ENCODE data around the gene B3GALT6. TPM values are rescaled to one million over a fixed set of nuclear protein-coding genes. Genes with fewer than 3 reads are reported as not detected.
"Not testable (repeated sequence)": the region's sequence is repeated elsewhere in the genome, so short reads cannot be mapped to it uniquely, and the experiment has no call there.

Gene B3GALT6
- total RNA-seq, 1 experiment from 2014 or later: 20.0 TPM

DNA sequence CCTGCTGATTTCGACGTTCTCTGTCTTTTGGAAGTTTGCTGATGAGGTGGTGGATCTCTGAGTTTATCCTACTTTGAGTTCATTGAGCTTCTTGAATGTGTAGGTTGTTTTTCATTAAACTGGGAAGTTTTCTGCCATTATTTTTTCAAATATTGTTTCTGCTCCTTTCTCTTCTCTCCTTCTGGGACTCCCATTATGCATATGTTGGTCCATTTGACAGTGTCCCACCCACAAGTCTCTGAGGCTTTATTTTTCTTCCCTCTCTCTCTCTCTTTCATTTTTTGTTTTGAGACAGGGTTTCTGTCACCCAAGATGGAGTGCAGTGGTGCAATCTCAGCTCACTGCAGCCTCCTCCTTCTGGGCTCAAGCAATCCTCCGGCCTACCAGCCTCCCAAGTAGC, 37.3 kb upstream of the B3GALT6 start:
- ChIA-PET CTCF (interaction anchor here (1.2 kb wide), 1 partner anchor 17 kb away, joined by 3 read pairs; no protein-coding TSS in a partner anchor), POLR2A (no interaction called here)
- TF ChIP-seq RORB (CRISPR knock-in tag; IDR thresholded peaks at IDR 0.05) (no peak), EMX1 (CRISPR knock-in tag; IDR thresholded peaks at IDR 0.05) (no peak), CREM (CRISPR knock-in tag; IDR thresholded peaks at IDR 0.05) (no peak), GABPB1 (CRISPR knock-in tag; IDR thresholded peaks at IDR 0.05) (no peak), ETV6 (CRISPR knock-in tag; IDR thresholded peaks at IDR 0.05) (no peak), FOXJ3 (CRISPR knock-in tag; IDR thresholded peaks at IDR 0.05; ENCODE audit: borderline replicate concordance) (no peak), ELF4 (CRISPR knock-in tag; IDR thresholded peaks at IDR 0.05; ENCODE audit: low read depth) (no peak)
- TF ChIP-seq, protein P1, sequence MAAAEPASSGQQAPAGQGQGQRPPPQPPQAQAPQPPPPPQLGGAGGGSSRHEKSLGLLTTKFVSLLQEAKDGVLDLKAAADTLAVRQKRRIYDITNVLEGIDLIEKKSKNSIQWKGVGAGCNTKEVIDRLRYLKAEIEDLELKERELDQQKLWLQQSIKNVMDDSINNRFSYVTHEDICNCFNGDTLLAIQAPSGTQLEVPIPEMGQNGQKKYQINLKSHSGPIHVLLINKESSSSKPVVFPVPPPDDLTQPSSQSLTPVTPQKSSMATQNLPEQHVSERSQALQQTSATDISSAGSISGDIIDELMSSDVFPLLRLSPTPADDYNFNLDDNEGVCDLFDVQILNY (CRISPR knock-in tag; IDR thresholded peaks at IDR 0.05): no peak
- TF ChIP-seq, protein P2, sequence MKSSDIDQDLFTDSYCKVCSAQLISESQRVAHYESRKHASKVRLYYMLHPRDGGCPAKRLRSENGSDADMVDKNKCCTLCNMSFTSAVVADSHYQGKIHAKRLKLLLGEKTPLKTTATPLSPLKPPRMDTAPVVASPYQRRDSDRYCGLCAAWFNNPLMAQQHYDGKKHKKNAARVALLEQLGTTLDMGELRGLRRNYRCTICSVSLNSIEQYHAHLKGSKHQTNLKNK (CRISPR knock-in tag; IDR thresholded peaks at IDR 0.05): no peak
- TF ChIP-seq, protein P3, sequence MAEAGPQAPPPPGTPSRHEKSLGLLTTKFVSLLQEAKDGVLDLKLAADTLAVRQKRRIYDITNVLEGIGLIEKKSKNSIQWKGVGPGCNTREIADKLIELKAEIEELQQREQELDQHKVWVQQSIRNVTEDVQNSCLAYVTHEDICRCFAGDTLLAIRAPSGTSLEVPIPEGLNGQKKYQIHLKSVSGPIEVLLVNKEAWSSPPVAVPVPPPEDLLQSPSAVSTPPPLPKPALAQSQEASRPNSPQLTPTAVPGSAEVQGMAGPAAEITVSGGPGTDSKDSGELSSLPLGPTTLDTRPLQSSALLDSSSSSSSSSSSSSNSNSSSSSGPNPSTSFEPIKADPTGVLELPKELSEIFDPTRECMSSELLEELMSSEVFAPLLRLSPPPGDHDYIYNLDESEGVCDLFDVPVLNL (CRISPR knock-in tag; IDR thresholded peaks at IDR 0.05; ENCODE audit: borderline replicate concordance, low read depth): no peak
- TF ChIP-seq, protein P4, sequence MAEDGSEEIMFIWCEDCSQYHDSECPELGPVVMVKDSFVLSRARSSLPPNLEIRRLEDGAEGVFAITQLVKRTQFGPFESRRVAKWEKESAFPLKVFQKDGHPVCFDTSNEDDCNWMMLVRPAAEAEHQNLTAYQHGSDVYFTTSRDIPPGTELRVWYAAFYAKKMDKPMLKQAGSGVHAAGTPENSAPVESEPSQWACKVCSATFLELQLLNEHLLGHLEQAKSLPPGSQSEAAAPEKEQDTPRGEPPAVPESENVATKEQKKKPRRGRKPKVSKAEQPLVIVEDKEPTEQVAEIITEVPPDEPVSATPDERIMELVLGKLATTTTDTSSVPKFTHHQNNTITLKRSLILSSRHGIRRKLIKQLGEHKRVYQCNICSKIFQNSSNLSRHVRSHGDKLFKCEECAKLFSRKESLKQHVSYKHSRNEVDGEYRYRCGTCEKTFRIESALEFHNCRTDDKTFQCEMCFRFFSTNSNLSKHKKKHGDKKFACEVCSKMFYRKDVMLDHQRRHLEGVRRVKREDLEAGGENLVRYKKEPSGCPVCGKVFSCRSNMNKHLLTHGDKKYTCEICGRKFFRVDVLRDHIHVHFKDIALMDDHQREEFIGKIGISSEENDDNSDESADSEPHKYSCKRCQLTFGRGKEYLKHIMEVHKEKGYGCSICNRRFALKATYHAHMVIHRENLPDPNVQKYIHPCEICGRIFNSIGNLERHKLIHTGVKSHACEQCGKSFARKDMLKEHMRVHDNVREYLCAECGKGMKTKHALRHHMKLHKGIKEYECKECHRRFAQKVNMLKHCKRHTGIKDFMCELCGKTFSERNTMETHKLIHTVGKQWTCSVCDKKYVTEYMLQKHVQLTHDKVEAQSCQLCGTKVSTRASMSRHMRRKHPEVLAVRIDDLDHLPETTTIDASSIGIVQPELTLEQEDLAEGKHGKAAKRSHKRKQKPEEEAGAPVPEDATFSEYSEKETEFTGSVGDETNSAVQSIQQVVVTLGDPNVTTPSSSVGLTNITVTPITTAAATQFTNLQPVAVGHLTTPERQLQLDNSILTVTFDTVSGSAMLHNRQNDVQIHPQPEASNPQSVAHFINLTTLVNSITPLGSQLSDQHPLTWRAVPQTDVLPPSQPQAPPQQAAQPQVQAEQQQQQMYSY (CRISPR knock-in tag; IDR thresholded peaks at IDR 0.05): no peak
- TF ChIP-seq, protein P5, sequence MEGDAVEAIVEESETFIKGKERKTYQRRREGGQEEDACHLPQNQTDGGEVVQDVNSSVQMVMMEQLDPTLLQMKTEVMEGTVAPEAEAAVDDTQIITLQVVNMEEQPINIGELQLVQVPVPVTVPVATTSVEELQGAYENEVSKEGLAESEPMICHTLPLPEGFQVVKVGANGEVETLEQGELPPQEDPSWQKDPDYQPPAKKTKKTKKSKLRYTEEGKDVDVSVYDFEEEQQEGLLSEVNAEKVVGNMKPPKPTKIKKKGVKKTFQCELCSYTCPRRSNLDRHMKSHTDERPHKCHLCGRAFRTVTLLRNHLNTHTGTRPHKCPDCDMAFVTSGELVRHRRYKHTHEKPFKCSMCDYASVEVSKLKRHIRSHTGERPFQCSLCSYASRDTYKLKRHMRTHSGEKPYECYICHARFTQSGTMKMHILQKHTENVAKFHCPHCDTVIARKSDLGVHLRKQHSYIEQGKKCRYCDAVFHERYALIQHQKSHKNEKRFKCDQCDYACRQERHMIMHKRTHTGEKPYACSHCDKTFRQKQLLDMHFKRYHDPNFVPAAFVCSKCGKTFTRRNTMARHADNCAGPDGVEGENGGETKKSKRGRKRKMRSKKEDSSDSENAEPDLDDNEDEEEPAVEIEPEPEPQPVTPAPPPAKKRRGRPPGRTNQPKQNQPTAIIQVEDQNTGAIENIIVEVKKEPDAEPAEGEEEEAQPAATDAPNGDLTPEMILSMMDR (IDR thresholded peaks at IDR 0.05): no peak
- DNase-seq (ENCODE audit: low spot score) (no peak), ATAC-seq (no peak)
- Mint-ChIP-seq H3K27me3 (ENCODE audit: low read depth) (peaks cover 22% of the 10 kb centered on the region), H3K9me3 (peaks cover 42% of the 10 kb centered on the region), H3K4me3 (no peak overlapping the region), H3K36me3 (peaks cover 15% of the 10 kb centered on the region), H3K27ac (no peak overlapping the region), H3K4me1 (no peaks in the 10 kb centered on the region)

DNA sequence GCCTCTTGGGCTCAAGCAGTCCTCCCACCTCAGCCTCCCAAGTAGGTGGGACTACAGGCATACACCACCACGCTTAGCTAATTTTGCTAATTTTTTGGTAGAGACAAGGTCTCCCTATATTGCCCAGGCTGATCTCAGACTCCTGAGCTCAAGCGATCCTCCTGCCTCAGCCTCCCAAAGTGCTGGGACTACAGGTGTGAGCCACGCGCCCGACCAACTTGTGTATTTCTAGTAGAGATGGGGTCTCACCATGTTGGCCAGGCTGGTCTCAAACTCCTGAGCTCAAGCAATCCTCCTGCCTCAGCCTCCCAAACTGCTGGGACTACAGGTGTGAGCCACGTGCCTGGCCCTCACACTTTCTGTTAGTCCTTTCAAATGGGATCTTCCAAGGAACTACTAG, 36.3 kb upstream of the B3GALT6 start:
- H3K27ac Mint-ChIP-seq; H3K4me1 Mint-ChIP-seq; DNase-seq (ENCODE audit: low spot score); POLR2A ChIA-PET; CTCF ChIA-PET; H3K4me3 Mint-ChIP-seq; ATAC-seq: not testable (repeated sequence)
- Mint-ChIP-seq H3K9me3 (peaks cover 35% of the 10 kb centered on the region), H3K36me3 (peaks cover 15% of the 10 kb centered on the region), H3K27me3 (ENCODE audit: low read depth) (peaks cover 22% of the 10 kb centered on the region)

DNA sequence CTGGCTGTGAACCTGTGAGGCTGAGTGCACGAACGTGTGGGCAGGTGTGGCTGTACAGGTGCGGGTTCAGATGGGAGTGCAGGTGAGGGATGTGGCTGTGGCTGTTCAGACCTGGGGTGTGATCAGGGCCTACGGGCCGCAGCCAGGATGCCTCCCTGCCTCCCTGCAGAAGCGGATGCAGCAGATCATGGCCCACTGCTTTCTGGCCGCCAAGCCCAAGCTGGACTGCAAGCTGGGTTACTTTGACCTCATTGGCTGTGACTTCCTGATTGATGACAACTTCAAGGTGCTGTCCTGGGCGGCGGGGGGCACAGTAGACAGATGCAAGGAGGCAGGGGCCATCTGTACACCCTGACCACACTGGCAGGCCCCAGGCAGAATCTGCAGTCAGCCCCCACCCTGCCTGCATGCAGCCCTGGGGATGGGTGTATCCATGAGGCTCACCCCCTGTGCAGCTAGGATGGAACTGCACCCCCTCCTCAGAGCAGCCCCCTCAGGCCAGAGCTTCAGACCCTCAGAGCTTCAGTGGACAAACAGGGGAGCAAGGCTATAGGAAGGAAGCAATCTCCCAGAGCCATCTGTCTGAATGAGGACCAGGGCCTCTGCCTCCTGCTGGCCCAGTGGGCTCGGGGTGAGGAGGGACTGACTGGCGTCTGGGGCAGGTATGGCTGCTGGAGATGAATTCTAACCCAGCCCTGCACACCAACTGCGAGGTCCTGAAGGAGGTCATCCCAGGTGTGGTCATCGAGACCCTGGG, 35.4 kb upstream of the B3GALT6 start:
- TF ChIP-seq ELF4 (CRISPR knock-in tag; IDR thresholded peaks at IDR 0.05; ENCODE audit: low read depth) (no peak), FOXJ3 (CRISPR knock-in tag; IDR thresholded peaks at IDR 0.05; ENCODE audit: borderline replicate concordance) (no peak), ZNF219 (CRISPR knock-in tag; IDR thresholded peaks at IDR 0.05; ENCODE audit: borderline replicate concordance) (no peak), GRHL2 (CRISPR knock-in tag; IDR thresholded peaks at IDR 0.05; ENCODE audit: insufficient replicate concordance, severe bottlenecking) (no peak), ZNF671 (CRISPR knock-in tag; IDR thresholded peaks at IDR 0.05) (no peak)
- Mint-ChIP-seq H3K27ac (no peak overlapping the region), H3K4me3 (no peak overlapping the region), H3K9me3 (peaks cover 28% of the 10 kb centered on the region), H3K4me1 (peaks cover 3% of the 10 kb centered on the region; the same call in 1 of the 2 replicates), H3K36me3 (peaks cover 15% of the 10 kb centered on the region), H3K27me3 (ENCODE audit: low read depth) (peaks cover 22% of the 10 kb centered on the region)
- no peak for ATAC-seq
- CTCF ChIA-PET: interaction anchor here (0.6 to 0.8 kb wide), 2 partner anchors 74 to 77 kb away, joined by 4 read pairs; partner anchors contain the start of gene UBE2J2
- POLR2A ChIA-PET: no interaction called here
- DNase-seq (ENCODE audit: low spot score): peak; percentile 8

All from WTC11 (cell line).